ENCODE results near the gene PARD6B.

PARD6B gene

GRCh38 chr20:50731055-50731929 is at the start of gene PARD6B:
TSS of gene PARD6B (plus strand) at chr20:50731580. CDS start at chr20:50731787, 207 bp downstream.
- peak; percentile 35; the same call in 1 of the 2 replicates for TF ChIP-seq ZFP3 (CRISPR knock-in tag; IDR thresholded peaks at IDR 0.05)
- no peak for TF ChIP-seq ZNF8 (CRISPR knock-in tag; IDR thresholded peaks at IDR 0.05)
- TF ChIP-seq SNAI2 (CRISPR knock-in tag; IDR thresholded peaks at IDR 0.05) = 0 out of 2 replicates have a peak, but pooled peaks have one; percentile 51
- peak; percentile 97 for ATAC-seq

GRCh38 chr20:50682065-50682464 is 49.3 kb upstream of the PARD6B start:
- ATAC-seq = no peak
- TF ChIP-seq ZNF8 (CRISPR knock-in tag; IDR thresholded peaks at IDR 0.05) = peak; percentile 47; the same call in 1 of the 2 replicates
- TF ChIP-seq POU6F1 (CRISPR knock-in tag; IDR thresholded peaks at IDR 0.05; ENCODE audit: borderline replicate concordance, low read depth) = no peak

- ATAC-seq = no peak
- no peak for TF ChIP-seq PATZ1 (CRISPR knock-in tag; IDR thresholded peaks at IDR 0.05; ENCODE audit: borderline replicate concordance)
- no peak for TF ChIP-seq ARNTL (CRISPR knock-in tag; IDR thresholded peaks at IDR 0.05; ENCODE audit: borderline replicate concordance, low read depth)
- TF ChIP-seq CSDC2 (CRISPR knock-in tag; IDR thresholded peaks at IDR 0.05) = no peak
- no peak for TF ChIP-seq ZC3H10 (CRISPR knock-in tag; IDR thresholded peaks at IDR 0.05)
- TF ChIP-seq TSHZ2 (CRISPR knock-in tag; IDR thresholded peaks at IDR 0.05) = no peak
- TF ChIP-seq ISL1 (CRISPR knock-in tag; IDR thresholded peaks at IDR 0.05) = no peak
- no peak for TF ChIP-seq ZFP30 (CRISPR knock-in tag; IDR thresholded peaks at IDR 0.05)
- no peak for TF ChIP-seq CREB5 (CRISPR knock-in tag; IDR thresholded peaks at IDR 0.05; ENCODE audit: low read depth)
- TF ChIP-seq RARB (CRISPR knock-in tag; IDR thresholded peaks at IDR 0.05) = no peak
- TF ChIP-seq GLIS3 (CRISPR knock-in tag; IDR thresholded peaks at IDR 0.05) = no peak
These were observed 48.3 kb upstream of the PARD6B start for GRCh38 chr20:50682947-50683530.

- no peak for ATAC-seq
These were observed 47.8 kb upstream of the PARD6B start for GRCh38 chr20:50683570-50683969.

More at GRCh38 chr20:50683570-50683969, 47.8 kb upstream of the PARD6B start:
- TF ChIP-seq PPARA (CRISPR knock-in tag; IDR thresholded peaks at IDR 0.05; ENCODE audit: borderline replicate concordance) = no peak
- no peak for TF ChIP-seq ZC3H10 (CRISPR knock-in tag; IDR thresholded peaks at IDR 0.05)
- TF ChIP-seq TSHZ2 (CRISPR knock-in tag; IDR thresholded peaks at IDR 0.05) = no peak
